IMR-90 (cell line): ENCODE measurements around the gene HUNK.

Experiments
- MAFK ChIP-seq: IDR thresholded peaks from 2 replicates; pipeline ENCODE4 v1.6.1; 2012; ENCODE audit warnings: low read depth, low read length, improper control_type of control experiment
- POLR2A ChIP-seq: IDR thresholded peaks from 2 replicates; pipeline ENCODE4 v1.6.1; 2012; ENCODE audit warnings: mild to moderate bottlenecking, low read depth, low read length
- RAD21 ChIP-seq: IDR thresholded peaks from 2 replicates; pipeline ENCODE4 v1.6.1; 2012; ENCODE audit warnings: low read length, improper control_type of control experiment
- TF ChIP-seq, protein P1 (sequence below): fragments of 150-350 bp; IDR thresholded peaks from 2 replicates; pipeline ENCODE4 v1.6.1; 2017; ENCODE audit warnings: mild to moderate bottlenecking, antibody characterized with exemption, low read length, low read depth
- TF ChIP-seq, protein P2 (sequence below): conservative IDR thresholded peaks from 2 replicates; pipeline ENCODE4 v1.5.1; 2012; ENCODE audit warnings: mild to moderate bottlenecking, low read depth, low read length, improper control_type of control experiment

DNA sequence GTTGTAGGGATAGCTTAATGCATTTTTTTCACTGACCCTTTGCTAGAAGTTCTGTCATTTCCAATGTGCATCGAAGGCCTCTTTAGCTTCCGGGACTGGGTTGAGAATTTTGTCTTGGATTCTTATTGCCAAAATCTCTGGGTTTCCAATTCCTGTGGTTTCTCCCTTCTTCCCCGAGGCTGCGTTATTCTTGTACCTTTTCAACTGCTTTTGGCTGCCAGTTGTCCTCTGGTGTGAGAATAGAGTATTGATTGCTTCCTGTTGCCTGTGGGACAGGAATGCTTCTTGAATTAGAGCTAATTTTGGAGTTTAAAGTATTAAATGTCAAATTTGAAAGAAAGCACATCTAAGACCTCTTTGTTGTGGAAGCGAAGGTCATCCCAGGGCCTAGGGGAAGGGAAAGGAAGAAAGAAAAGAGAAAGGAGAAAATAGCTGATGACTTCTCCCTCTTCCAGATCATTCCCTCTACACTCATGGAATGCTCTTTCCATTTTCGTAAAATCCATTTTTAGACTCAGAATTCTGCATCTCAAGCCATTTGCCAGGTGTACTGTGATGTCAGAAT, 21.1 kb downstream of the HUNK start:
- TF ChIP-seq MAFK (no peak), POLR2A (no peak), RAD21 (no peak)
- TF ChIP-seq, protein P1, sequence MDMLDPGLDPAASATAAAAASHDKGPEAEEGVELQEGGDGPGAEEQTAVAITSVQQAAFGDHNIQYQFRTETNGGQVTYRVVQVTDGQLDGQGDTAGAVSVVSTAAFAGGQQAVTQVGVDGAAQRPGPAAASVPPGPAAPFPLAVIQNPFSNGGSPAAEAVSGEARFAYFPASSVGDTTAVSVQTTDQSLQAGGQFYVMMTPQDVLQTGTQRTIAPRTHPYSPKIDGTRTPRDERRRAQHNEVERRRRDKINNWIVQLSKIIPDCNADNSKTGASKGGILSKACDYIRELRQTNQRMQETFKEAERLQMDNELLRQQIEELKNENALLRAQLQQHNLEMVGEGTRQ = no peak
- TF ChIP-seq, protein P2, sequence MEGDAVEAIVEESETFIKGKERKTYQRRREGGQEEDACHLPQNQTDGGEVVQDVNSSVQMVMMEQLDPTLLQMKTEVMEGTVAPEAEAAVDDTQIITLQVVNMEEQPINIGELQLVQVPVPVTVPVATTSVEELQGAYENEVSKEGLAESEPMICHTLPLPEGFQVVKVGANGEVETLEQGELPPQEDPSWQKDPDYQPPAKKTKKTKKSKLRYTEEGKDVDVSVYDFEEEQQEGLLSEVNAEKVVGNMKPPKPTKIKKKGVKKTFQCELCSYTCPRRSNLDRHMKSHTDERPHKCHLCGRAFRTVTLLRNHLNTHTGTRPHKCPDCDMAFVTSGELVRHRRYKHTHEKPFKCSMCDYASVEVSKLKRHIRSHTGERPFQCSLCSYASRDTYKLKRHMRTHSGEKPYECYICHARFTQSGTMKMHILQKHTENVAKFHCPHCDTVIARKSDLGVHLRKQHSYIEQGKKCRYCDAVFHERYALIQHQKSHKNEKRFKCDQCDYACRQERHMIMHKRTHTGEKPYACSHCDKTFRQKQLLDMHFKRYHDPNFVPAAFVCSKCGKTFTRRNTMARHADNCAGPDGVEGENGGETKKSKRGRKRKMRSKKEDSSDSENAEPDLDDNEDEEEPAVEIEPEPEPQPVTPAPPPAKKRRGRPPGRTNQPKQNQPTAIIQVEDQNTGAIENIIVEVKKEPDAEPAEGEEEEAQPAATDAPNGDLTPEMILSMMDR = no peak
